Measurements from ENCODE around the gene SLC25A4.

The SLC25A4 gene

DNA sequence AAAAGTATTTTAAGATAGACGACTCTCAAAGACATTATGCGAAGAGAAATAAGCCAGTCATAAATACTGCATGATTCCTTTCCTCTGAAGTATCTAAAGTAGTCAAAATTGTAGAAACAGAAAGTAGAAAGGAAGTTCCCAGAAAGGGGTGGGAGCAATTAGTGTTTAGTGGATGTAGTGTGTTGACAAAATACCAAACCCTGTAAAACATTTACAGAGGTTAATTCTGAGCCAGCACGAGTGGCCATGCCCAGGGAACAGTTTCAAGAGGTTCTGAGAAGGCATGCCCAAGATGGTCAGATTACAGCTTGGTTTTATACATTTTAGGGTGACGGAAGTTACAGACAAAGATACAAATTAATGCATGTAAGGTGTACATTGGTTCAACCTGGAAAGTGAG, 34.4 kb upstream of the SLC25A4 start:
- H2AK5ac ChIP-seq (ENCODE audit: low read length, severe bottlenecking) = no peak overlapping the region
- no peak overlapping the region for H3K9ac ChIP-seq (ENCODE audit: low read length)
- 80% methylated on average over 2 of the region's 4 CpGs for WGBS
- no peak for DNase-seq
- H2BK120ac ChIP-seq (ENCODE audit: low read depth, low read length) = no peak overlapping the region
- H3K27me3 ChIP-seq (ENCODE audit: control insufficient read depth in 1 of 2, insufficient read depth in 1 of 2, low read length in 2 of 2) = peaks cover 0 to 3% of the 10 kb centered on the region in 2 experiments
- H3K9me3 ChIP-seq (ENCODE audit: control insufficient read depth, low read length) = no peaks in the 10 kb centered on the region
- H4K8ac ChIP-seq (ENCODE audit: low read length) = no peak overlapping the region
- no peak overlapping the region for H3K23ac ChIP-seq (ENCODE audit: low read length in 2 of 2)
- H2BK12ac ChIP-seq (ENCODE audit: low read length in 2 of 2) = no peak overlapping the region
- H3K4ac ChIP-seq (ENCODE audit: low read depth in 1 of 2, low read length in 2 of 2) = no peak overlapping the region
- H3K36me3 ChIP-seq (ENCODE audit: control insufficient read depth in 1 of 2, insufficient read depth in 2 of 2, low read depth in 1 of 2, low read length in 2 of 2) = no peaks in the 10 kb centered on the region
- H3K4me1 ChIP-seq (ENCODE audit: control insufficient read depth, insufficient read depth, low read depth, low read length) = peaks cover 4% of the 10 kb centered on the region
- no peak overlapping the region for H2BK5ac ChIP-seq (ENCODE audit: low read depth, low read length, poor library complexity, severe bottlenecking)
- H2AFZ ChIP-seq (ENCODE audit: low read depth, low read length) = no peak overlapping the region
- H3K27ac ChIP-seq (ENCODE audit: low read length, poor library complexity, severe bottlenecking) = no peak overlapping the region
- H3K14ac ChIP-seq (ENCODE audit: low read length in 2 of 2) = no peak overlapping the region
- H2BK15ac ChIP-seq (ENCODE audit: low read depth, poor library complexity, severe bottlenecking) = no peak overlapping the region
- no peak overlapping the region for H3K4me2 ChIP-seq (ENCODE audit: low read length, poor library complexity, severe bottlenecking)
- no peak overlapping the region for H3K4me3 ChIP-seq (ENCODE audit: insufficient read depth in 1 of 2, low read depth in 1 of 2, low read length in 2 of 2)
- no peaks in the 10 kb centered on the region for H3K79me1 ChIP-seq (replicated peaks; ENCODE audit: low read length, poor library complexity, severe bottlenecking)
- no peak overlapping the region for H3K18ac ChIP-seq (ENCODE audit: low read depth in 1 of 2, low read length in 2 of 2)
- H4K91ac ChIP-seq (ENCODE audit: low read length) = no peak overlapping the region

DNA sequence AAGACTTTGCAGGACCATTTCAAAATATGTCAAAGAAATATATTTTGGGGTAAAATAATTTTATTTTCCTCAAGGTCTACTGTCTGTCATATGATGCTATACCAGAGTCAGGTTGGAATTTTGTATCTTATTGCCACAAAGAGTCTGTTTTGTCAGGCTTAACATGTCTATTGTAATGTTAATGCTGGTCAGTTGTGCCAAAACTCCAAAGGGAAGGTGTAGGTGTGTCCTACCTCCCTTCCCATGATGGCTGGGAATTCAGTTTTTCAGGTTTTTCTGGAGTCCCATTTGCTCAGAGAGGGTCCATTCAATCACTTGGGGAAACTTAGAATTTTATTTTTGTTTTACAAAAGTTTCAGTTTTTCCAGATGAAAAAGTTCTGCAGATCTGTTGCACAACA, 33.3 kb upstream of the SLC25A4 start:
- Histone ChIP-seq H2AFZ (ENCODE audit: low read depth, low read length) (no peak overlapping the region), H4K8ac (ENCODE audit: low read length) (no peak overlapping the region), H3K9me3 (ENCODE audit: control insufficient read depth, low read length) (no peaks in the 10 kb centered on the region), H2BK15ac (ENCODE audit: low read depth, poor library complexity, severe bottlenecking) (no peak overlapping the region), H3K18ac (ENCODE audit: low read depth in 1 of 2, low read length in 2 of 2) (no peak overlapping the region), H3K14ac (ENCODE audit: low read length in 2 of 2) (no peak overlapping the region), H3K23ac (ENCODE audit: low read length in 2 of 2) (no peak overlapping the region), H3K27ac (ENCODE audit: low read length, poor library complexity, severe bottlenecking) (no peak overlapping the region), H3K4me3 (ENCODE audit: insufficient read depth in 1 of 2, low read depth in 1 of 2, low read length in 2 of 2) (no peak overlapping the region), H2AK5ac (ENCODE audit: low read length, severe bottlenecking) (no peak overlapping the region), H3K4me2 (ENCODE audit: low read length, poor library complexity, severe bottlenecking) (no peak overlapping the region), H3K36me3 (ENCODE audit: control insufficient read depth in 1 of 2, insufficient read depth in 2 of 2, low read depth in 1 of 2, low read length in 2 of 2) (no peaks in the 10 kb centered on the region), H3K27me3 (ENCODE audit: control insufficient read depth in 1 of 2, insufficient read depth in 1 of 2, low read length in 2 of 2) (no peaks in the 10 kb centered on the region), H2BK12ac (ENCODE audit: low read length in 2 of 2) (no peak overlapping the region), H3K9ac (ENCODE audit: low read length) (no peak overlapping the region), H3K4me1 (ENCODE audit: control insufficient read depth, insufficient read depth, low read depth, low read length) (peaks cover 4% of the 10 kb centered on the region), H3K4ac (ENCODE audit: low read depth in 1 of 2, low read length in 2 of 2) (no peak overlapping the region), H4K91ac (ENCODE audit: low read length) (no peak overlapping the region), H2BK5ac (ENCODE audit: low read depth, low read length, poor library complexity, severe bottlenecking) (no peak overlapping the region), H3K79me1 (replicated peaks; ENCODE audit: low read length, poor library complexity, severe bottlenecking) (no peaks in the 10 kb centered on the region), H2BK120ac (ENCODE audit: low read depth, low read length) (no peak overlapping the region)
- no peak for DNase-seq

DNA sequence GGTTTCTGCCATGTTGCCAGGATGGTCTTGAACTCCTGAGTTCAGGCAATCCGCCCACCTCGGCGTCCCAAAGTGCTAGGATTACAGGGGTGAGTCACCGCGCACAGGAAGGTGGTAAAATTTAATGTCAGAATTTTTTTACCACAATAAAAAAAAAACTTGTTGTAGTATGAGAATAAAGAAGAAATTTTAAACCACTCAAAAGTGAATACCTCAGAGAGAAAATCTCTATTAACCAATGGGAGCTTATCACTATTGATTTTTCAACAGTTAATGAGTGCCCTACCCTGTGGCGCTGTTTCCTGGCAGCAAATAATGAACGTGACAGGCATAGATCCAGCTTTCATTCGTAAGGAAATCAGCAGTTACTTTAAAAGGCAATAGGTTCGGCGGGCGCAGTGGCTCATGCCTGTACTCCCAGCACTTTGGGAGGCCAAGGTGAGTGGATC, 32.7 kb upstream of the SLC25A4 start:
- H2BK15ac ChIP-seq (ENCODE audit: low read depth, poor library complexity, severe bottlenecking) = no peak overlapping the region
- H3K36me3 ChIP-seq (ENCODE audit: control insufficient read depth in 1 of 2, insufficient read depth in 2 of 2, low read depth in 1 of 2, low read length in 2 of 2) = no peaks in the 10 kb centered on the region
- no peak for DNase-seq
- H4K91ac ChIP-seq (ENCODE audit: low read length) = no peak overlapping the region
- no peak overlapping the region for H3K14ac ChIP-seq (ENCODE audit: low read length in 2 of 2)
- H2BK5ac ChIP-seq (ENCODE audit: low read depth, low read length, poor library complexity, severe bottlenecking) = no peak overlapping the region
- no peak overlapping the region for H3K23ac ChIP-seq (ENCODE audit: low read length in 2 of 2)
- H2AK5ac ChIP-seq (ENCODE audit: low read length, severe bottlenecking) = no peak overlapping the region
- H3K9me3 ChIP-seq (ENCODE audit: control insufficient read depth, low read length) = no peaks in the 10 kb centered on the region
- no peak overlapping the region for H3K4me3 ChIP-seq (ENCODE audit: insufficient read depth in 1 of 2, low read depth in 1 of 2, low read length in 2 of 2)
- no peak overlapping the region for H3K4me2 ChIP-seq (ENCODE audit: low read length, poor library complexity, severe bottlenecking)
- H2AFZ ChIP-seq (ENCODE audit: low read depth, low read length) = no peak overlapping the region
- H2BK120ac ChIP-seq (ENCODE audit: low read depth, low read length) = no peak overlapping the region
- H2BK12ac ChIP-seq (ENCODE audit: low read length in 2 of 2) = no peak overlapping the region
- H4K8ac ChIP-seq (ENCODE audit: low read length) = no peak overlapping the region
- no peak overlapping the region for H3K18ac ChIP-seq (ENCODE audit: low read depth in 1 of 2, low read length in 2 of 2)
- H3K9ac ChIP-seq (ENCODE audit: low read length) = no peak overlapping the region
- H3K27me3 ChIP-seq (ENCODE audit: control insufficient read depth in 1 of 2, insufficient read depth in 1 of 2, low read length in 2 of 2) = no peaks in the 10 kb centered on the region
- H3K27ac ChIP-seq (ENCODE audit: low read length, poor library complexity, severe bottlenecking) = no peak overlapping the region
- H3K79me1 ChIP-seq (replicated peaks; ENCODE audit: low read length, poor library complexity, severe bottlenecking) = no peaks in the 10 kb centered on the region
- H3K4me1 ChIP-seq (ENCODE audit: control insufficient read depth, insufficient read depth, low read depth, low read length) = peaks cover 4% of the 10 kb centered on the region
- WGBS = 87% methylated on average over 6 of the region's 11 CpGs
- no peak overlapping the region for H3K4ac ChIP-seq (ENCODE audit: low read depth in 1 of 2, low read length in 2 of 2)

DNA sequence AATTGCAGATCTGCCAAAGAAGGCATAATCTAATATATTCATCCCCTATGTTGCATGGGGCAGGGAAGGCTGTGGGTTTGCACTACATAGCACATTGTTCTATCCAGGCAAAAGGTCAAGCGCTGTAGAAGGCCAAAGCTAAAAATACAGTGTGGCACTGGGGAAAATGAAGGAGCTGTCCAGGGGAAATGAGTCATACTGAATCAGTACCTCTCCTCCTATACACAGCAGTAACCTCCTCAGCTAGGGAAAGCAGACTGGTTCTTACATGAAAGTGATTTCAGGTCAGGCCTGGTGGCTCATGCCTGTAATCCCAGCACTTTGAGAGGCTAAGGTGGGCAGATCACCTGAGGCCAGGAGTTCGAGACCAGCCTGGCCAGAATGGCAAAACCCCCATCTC, 31.0 kb upstream of the SLC25A4 start:
- Histone ChIP-seq H3K18ac (ENCODE audit: low read depth in 1 of 2, low read length in 2 of 2) (no peak overlapping the region), H3K27me3 (ENCODE audit: control insufficient read depth in 1 of 2, insufficient read depth in 1 of 2, low read length in 2 of 2) (no peaks in the 10 kb centered on the region), H3K79me1 (replicated peaks; ENCODE audit: low read length, poor library complexity, severe bottlenecking) (no peaks in the 10 kb centered on the region), H2BK120ac (ENCODE audit: low read depth, low read length) (no peak overlapping the region), H2BK5ac (ENCODE audit: low read depth, low read length, poor library complexity, severe bottlenecking) (no peak overlapping the region), H3K4me3 (ENCODE audit: insufficient read depth in 1 of 2, low read depth in 1 of 2, low read length in 2 of 2) (no peak overlapping the region), H3K9me3 (ENCODE audit: control insufficient read depth, low read length) (no peaks in the 10 kb centered on the region), H4K91ac (ENCODE audit: low read length) (no peak overlapping the region), H2AK5ac (ENCODE audit: low read length, severe bottlenecking) (no peak overlapping the region), H3K27ac (ENCODE audit: low read length, poor library complexity, severe bottlenecking) (peak overlapping the region; percentile 54), H3K14ac (ENCODE audit: low read length in 2 of 2) (no peak overlapping the region), H2BK15ac (ENCODE audit: low read depth, poor library complexity, severe bottlenecking) (no peak overlapping the region), H3K23ac (ENCODE audit: low read length in 2 of 2) (no peak overlapping the region), H4K8ac (ENCODE audit: low read length) (no peak overlapping the region), H2BK12ac (ENCODE audit: low read length in 2 of 2) (no peak overlapping the region), H2AFZ (ENCODE audit: low read depth, low read length) (no peak overlapping the region), H3K9ac (ENCODE audit: low read length) (peak overlapping the region; percentile 26), H3K36me3 (ENCODE audit: control insufficient read depth in 1 of 2, insufficient read depth in 2 of 2, low read depth in 1 of 2, low read length in 2 of 2) (no peaks in the 10 kb centered on the region), H3K4me2 (ENCODE audit: low read length, poor library complexity, severe bottlenecking) (no peak overlapping the region), H3K4me1 (ENCODE audit: control insufficient read depth, insufficient read depth, low read depth, low read length) (peaks cover 4% of the 10 kb centered on the region), H3K4ac (ENCODE audit: low read depth in 1 of 2, low read length in 2 of 2) (no peak overlapping the region)
- peak; percentile 94 for DNase-seq
- 12% methylated on average over 2 of the region's 2 CpGs for WGBS
